GM18511 (cell line): ENCODE results near the gene CAMK2A.

Source experiments
- ATAC-seq: cut with Tn5 transposase; IDR thresholded peaks from one replicate; pipeline ENCODE4 v1.9.1; 2021; ENCODE audit warnings: mild to moderate bottlenecking, moderate library complexity; ENCODE audit not compliant: unreplicated experiment

CAMK2A gene

GRCh38 chr5:150300496-150301169 lies 11.1 kb upstream of the CAMK2A start:
- no peak for ATAC-seq

- no peak for ATAC-seq
These were observed 10.2 kb upstream of the CAMK2A start for GRCh38 chr5:150299571-150300327.

- no peak for ATAC-seq
These were observed 9.3 kb upstream of the CAMK2A start for GRCh38 chr5:150298701-150299451.

- no peak for ATAC-seq
These were observed 8.5 kb upstream of the CAMK2A start for GRCh38 chr5:150297934-150298595.

GRCh38 chr5:150297236-150297890 lies 7.8 kb upstream of the CAMK2A start:
- ATAC-seq = no peak

- no peak for ATAC-seq
These were observed 6.9 kb upstream of the CAMK2A start for GRCh38 chr5:150296496-150296895.

- ATAC-seq = no peak
These were observed 6.3 kb upstream of the CAMK2A start for GRCh38 chr5:150295741-150296486.

GRCh38 chr5:150295172-150295634 lies 5.6 kb upstream of the CAMK2A start:
- ATAC-seq = no peak

- no peak for ATAC-seq
These were observed 5.0 kb upstream of the CAMK2A start for GRCh38 chr5:150294551-150295071.

- ATAC-seq = no peak
These were observed 3.7 kb upstream of the CAMK2A start for GRCh38 chr5:150293091-150293941.

- ATAC-seq = no peak
These were observed 2.1 kb upstream of the CAMK2A start for GRCh38 chr5:150291388-150292385.

- ATAC-seq = no peak
These were observed 782 bp downstream of the CAMK2A start for GRCh38 chr5:150288791-150289190.

GRCh38 chr5:150288361-150288760 lies 1.2 kb downstream of the CAMK2A start:
- no peak for ATAC-seq

- ATAC-seq = no peak
These were observed 2.8 kb downstream of the CAMK2A start for GRCh38 chr5:150286820-150287219.

GRCh38 chr5:150285114-150285513 lies 4.5 kb downstream of the CAMK2A start:
- ATAC-seq = no peak

GRCh38 chr5:150284311-150284710 lies 5.3 kb downstream of the CAMK2A start:
- no peak for ATAC-seq

- ATAC-seq = no peak
These were observed 5.7 kb downstream of the CAMK2A start for GRCh38 chr5:150283904-150284303.

GRCh38 chr5:150281987-150282386 lies 7.6 kb downstream of the CAMK2A start:
- no peak for ATAC-seq
